ENCODE data around the gene AFMID. TPM values are rescaled to one million over a fixed set of nuclear protein-coding genes. Genes with fewer than 3 reads are reported as not detected.
A peak's percentile ranks its signal among the peaks of the same experiment; 100 is the strongest.

Gene AFMID
- total RNA-seq, 1 donor from 2014 or later = 26.5 TPM

DNA sequence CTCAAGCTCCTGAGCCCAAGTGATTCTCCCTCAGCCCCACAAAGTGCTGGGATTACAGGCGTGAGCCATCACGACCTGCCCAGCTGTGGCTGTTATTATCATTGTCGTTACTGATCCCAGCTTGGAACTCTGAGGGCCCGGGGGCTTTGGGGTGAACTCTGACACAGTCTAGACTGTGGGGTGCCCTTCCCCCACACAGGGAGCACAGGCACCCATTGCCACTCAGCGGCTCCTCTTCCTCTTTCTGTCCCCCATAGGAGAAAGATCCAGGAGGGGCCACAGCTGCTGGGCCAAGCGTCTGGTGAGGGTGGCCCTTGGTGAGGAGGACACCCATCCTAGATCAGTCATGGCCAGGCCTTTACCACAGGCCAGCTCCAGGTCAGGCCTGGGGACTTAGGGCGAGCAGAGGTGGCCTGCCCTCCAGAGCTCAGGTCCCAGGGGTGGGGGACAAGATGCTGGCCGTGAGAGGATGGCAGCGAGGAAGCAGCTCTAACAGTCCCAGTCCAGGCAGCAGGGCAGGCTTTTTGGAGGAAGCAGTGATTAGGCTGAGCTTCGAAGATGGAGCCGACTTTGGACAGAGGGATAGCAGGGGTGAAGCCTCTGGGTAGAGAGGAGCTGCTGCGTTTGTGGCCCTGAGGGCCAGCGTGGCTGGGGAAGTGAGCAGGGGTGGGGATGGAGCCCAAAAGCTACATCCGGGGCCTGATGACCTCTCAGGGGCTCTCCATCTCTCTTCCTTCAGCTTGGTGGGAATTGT, 69.0 kb downstream of the AFMID start:
- Mint-ChIP-seq H3K4me1 (ENCODE audit: low read depth) (peaks cover 27% of the 10 kb centered on the region), H3K4me3 (ENCODE audit: low read depth) (peak overlapping the region; percentile 21), H3K27me3 (no peaks in the 10 kb centered on the region), H3K9me3 (ENCODE audit: low read depth) (no peaks in the 10 kb centered on the region), H3K27ac (peak overlapping the region; percentile 33), H3K36me3 (ENCODE audit: insufficient read depth) (no peaks in the 10 kb centered on the region)
- DNase-seq (ENCODE audit: low spot score, unreplicated experiment) = no peak
- TF ChIP-seq, protein P1, sequence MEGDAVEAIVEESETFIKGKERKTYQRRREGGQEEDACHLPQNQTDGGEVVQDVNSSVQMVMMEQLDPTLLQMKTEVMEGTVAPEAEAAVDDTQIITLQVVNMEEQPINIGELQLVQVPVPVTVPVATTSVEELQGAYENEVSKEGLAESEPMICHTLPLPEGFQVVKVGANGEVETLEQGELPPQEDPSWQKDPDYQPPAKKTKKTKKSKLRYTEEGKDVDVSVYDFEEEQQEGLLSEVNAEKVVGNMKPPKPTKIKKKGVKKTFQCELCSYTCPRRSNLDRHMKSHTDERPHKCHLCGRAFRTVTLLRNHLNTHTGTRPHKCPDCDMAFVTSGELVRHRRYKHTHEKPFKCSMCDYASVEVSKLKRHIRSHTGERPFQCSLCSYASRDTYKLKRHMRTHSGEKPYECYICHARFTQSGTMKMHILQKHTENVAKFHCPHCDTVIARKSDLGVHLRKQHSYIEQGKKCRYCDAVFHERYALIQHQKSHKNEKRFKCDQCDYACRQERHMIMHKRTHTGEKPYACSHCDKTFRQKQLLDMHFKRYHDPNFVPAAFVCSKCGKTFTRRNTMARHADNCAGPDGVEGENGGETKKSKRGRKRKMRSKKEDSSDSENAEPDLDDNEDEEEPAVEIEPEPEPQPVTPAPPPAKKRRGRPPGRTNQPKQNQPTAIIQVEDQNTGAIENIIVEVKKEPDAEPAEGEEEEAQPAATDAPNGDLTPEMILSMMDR (IDR thresholded peaks at IDR 0.05; ENCODE audit: unreplicated experiment) = no peak

DNA sequence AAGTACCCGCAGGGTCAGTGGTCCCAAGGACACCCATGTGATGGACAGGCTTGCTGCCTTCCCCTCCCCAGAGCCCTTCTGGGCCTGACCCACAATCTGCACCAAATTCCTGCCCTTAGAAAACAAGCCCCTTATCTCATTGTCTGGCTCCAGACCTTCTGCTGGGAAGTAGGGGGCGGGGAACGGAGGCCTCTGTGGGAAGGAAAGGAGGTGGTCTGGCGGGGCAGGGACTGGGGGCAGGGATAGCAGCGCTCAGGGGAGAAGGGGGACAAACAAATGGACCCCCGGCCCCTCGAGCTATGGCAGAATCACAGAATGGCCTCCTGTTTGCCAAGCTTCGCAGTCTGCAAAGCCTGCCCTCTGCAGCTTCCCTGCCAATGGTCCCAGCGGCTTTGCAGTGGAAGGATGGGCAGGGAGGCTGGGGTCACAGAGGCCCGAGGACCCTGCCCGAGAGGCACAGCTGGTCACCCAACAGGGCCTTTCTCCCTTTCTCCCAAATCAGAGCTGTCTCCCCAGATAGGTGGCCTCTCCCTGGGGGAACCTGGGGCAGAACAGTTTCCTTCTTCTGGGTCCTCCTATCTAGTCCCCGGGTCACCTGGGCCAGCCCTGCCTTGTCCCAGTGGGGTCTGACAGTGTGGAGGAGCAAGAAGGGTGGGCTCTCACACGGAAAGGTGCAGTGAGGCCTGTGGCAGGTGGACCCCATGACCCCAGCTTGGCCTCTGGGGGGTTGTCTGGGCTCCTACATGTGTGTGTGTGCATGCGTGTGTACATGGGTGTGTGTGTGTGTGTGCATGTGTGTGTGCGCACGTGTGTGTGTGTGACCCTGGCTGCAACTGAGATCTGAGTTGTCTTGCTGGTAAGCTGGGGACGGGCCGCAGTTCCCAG, 69.8 kb downstream of the AFMID start:
- no peaks in the 10 kb centered on the region for H3K36me3 Mint-ChIP-seq (ENCODE audit: insufficient read depth)
- H3K9me3 Mint-ChIP-seq (ENCODE audit: low read depth) = no peaks in the 10 kb centered on the region
- H3K4me3 Mint-ChIP-seq (ENCODE audit: low read depth) = no peak overlapping the region
- TF ChIP-seq, protein P1 (IDR thresholded peaks at IDR 0.05; ENCODE audit: unreplicated experiment) = no peak
- peaks cover 27% of the 10 kb centered on the region for H3K4me1 Mint-ChIP-seq (ENCODE audit: low read depth)
- no peak overlapping the region for H3K27ac Mint-ChIP-seq
- no peak for DNase-seq (ENCODE audit: low spot score, unreplicated experiment)
- H3K27me3 Mint-ChIP-seq = no peaks in the 10 kb centered on the region

Other genes starting within 250 kb of the AFMID start
- gene TNRC6C, start 228.7 kb upstream of the AFMID start, total RNA-seq = 37.4 and 38.3 TPM in 2 replicates
- 125 and 134 TPM in 2 replicates for gene TMC6, start 58.6 kb upstream of the AFMID start, total RNA-seq
- 0.12 and 0.58 TPM in 2 replicates for gene TMC8, start 56.6 kb upstream of the AFMID start, total RNA-seq
- gene C17orf99, start 41.0 kb upstream of the AFMID start, total RNA-seq = not detected in 2 replicates
- gene SYNGR2, start 18.8 kb upstream of the AFMID start, total RNA-seq = 50.5 and 51.5 TPM in 2 replicates
- gene TK1, start 310 bp upstream of the AFMID start, total RNA-seq = 27.9 and 29.1 TPM in 2 replicates
- gene BIRC5, start 26.9 kb downstream of the AFMID start, total RNA-seq = 28.9 and 30.0 TPM in 2 replicates
- gene TMEM235, start 44.3 kb downstream of the AFMID start, total RNA-seq = not detected in 2 replicates
- gene SOCS3, start 172.7 kb downstream of the AFMID start, total RNA-seq = 5.4 and 5.8 TPM in 2 replicates
- gene PGS1, start 191.3 kb downstream of the AFMID start, total RNA-seq = 66.1 and 67.1 TPM in 2 replicates

All from progenitor cell of endocrine pancreas (in vitro differentiated cells).